Spleen (tissue), 11 donors: ENCODE measurements around the gene NKD1. TPM values are rescaled to one million over a fixed set of nuclear protein-coding genes. Genes with fewer than 3 reads are reported as not detected.

Experiments
- DNase-seq: peaks from one replicate; pipeline ENCODE4 v3.0.0-alpha.2; 2020
- H3K27ac ChIP-seq, 8 donors: fragments of 200-600 bp; sonication (generic) in 7 of 8; 1 replicate in 4 of 8; 2 replicates in 4 of 8; pipeline versions ENCODE4 v1.5.0 to v1.8.0; 2016 to 2021; ENCODE audit warnings: inconsistent platforms in 4 of 8, mild to moderate bottlenecking in 4 of 8, moderate library complexity in 1 of 8
- H3K27me3 ChIP-seq, 7 donors: fragments of 200-600 bp; sonication (generic) in 6 of 7; replicated peaks in 1 of 7; 1 replicate in 4 of 7; 2 replicates in 3 of 7; pipeline versions ENCODE4 v1.5.0 to v1.8.0; 2016 to 2021; ENCODE audit warnings: inconsistent platforms in 3 of 7, mild to moderate bottlenecking in 1 of 7
- H3K36me3 ChIP-seq, 6 donors: fragments of 200-600 bp; sonication (generic) in 5 of 6; 1 replicate in 4 of 6; 2 replicates in 2 of 6; pipeline versions ENCODE4 v1.5.0 to v1.8.0; 2016 to 2021; ENCODE audit warnings: inconsistent platforms in 2 of 6
- H3K4me1 ChIP-seq, 6 donors: fragments of 200-600 bp; sonication (generic) in 5 of 6; 1 replicate in 3 of 6; 2 replicates in 3 of 6; pipeline versions ENCODE4 v1.5.0 to v1.8.0; 2016 to 2021; ENCODE audit warnings: inconsistent platforms in 3 of 6
- H3K4me3 ChIP-seq, 8 donors: fragments of 200-600 bp; sonication (generic) in 7 of 8; 1 replicate in 4 of 8; 2 replicates in 4 of 8; pipeline versions ENCODE4 v1.5.0 to v1.8.0; 2016 to 2021; ENCODE audit warnings: inconsistent platforms in 4 of 8, mild to moderate bottlenecking in 4 of 8, moderate library complexity in 2 of 8
- H3K9me3 ChIP-seq, 8 donors: fragments of 200-600 bp; sonication (generic) in 7 of 8; 1 replicate in 4 of 8; 2 replicates in 4 of 8; pipeline versions ENCODE4 v1.5.0 to v1.8.0; 2016 to 2021; ENCODE audit warnings: inconsistent platforms in 4 of 8
- CTCF ChIP-seq, 11 experiments: fragments of 200-600 bp in 7 of 11; fragments of 450-650 bp in 4 of 11; sonication (generic) in 4 of 11; IDR thresholded peaks in 8 of 11; conservative IDR thresholded peaks in 3 of 11; 1 replicate in 7 of 11; 2 replicates in 4 of 11; pipeline versions ENCODE4 v1.4.0 to v1.8.0; 2016 to 2021; ENCODE audit warnings: antibody characterized with exemption in 11 of 11, inconsistent platforms in 4 of 11, mild to moderate bottlenecking in 1 of 11
- POLR2A ChIP-seq, 3 donors: fragments of 450-650 bp; IDR thresholded peaks; one replicate each; pipeline ENCODE4 v1.5.1; 2017; ENCODE audit warnings: antibody characterized with exemption in 3 of 3, mild to moderate bottlenecking in 1 of 3
- POLR2AphosphoS5 ChIP-seq, 3 donors: sonication (generic); formaldehyde crosslinking; IDR thresholded peaks; one replicate each; pipeline ENCODE4 v1.5.1; 2017; ENCODE audit warnings: antibody characterized with exemption in 3 of 3
- WGBS, 5 donors: extraction: QIAGEN DNeasy Blood & Tissue Kit in 3 of 5; methylation state at CpG; one replicate each; pipeline versions ENCODE4 v1.1.5 to v1.1.7; 2013 to 2018; 5-methylcytosine and 5-hydroxymethylcytosine counted together
- intact Hi-C: fragments of 100-400 bp; cut with DNase I; formaldehyde crosslinking; loops from one replicate; pipeline ENCODE4 v1.15.0; 2023; ENCODE audit warnings: low total_unique reads
- polyA plus RNA-seq, 3 donors: library from polyadenylated mRNA; stranded (reverse); fragments of 200-250 nt; gene quantifications; one replicate each; pipeline ENCODE4 v1.2.1, GENCODE V29; 2013
- total RNA-seq, 7 donors: library from RNA; depleted of rRNA in 3 of 7; stranded (reverse); fragments of >200 nt in 3 of 7; fragmentation: NEBNext Ultra II Directional in 4 of 7; extraction: Animal tissue kit (Norgen Biotek cat#: 25700) in 4 of 7; gene quantifications; one replicate each; pipeline versions ENCODE4 v1.1.0 to v1.2.1, GENCODE V29; 2016 to 2021
- donor health status: healthy with polysubstance abuse.
- donor health status: DM: no; HTN: no; CAD: no; lungs with moderate emphysema.
- donor health status: DM: no; HTN: no; CAD: no.
- donor health status: Bipolar disorder and iron deficiency.
- donor health status: healthy.
- donor health status: DM: no; HTN: no; CAD: no.
- donor health status: DM: yes; HTN: yes; CAD: no.

NKD1 gene
- total and polyA plus RNA-seq, 10 donors, result 0.11 to 15.2 (median 3.6) TPM

- peak overlapping the region in 2 of 8 donors; percentile 43 to 73 for H3K4me3 ChIP-seq
- H3K9me3 ChIP-seq, result no peaks in the 10 kb centered on the region
- whole genome bisulfite sequencing, 5 donors, result 90 to 95% (median 91%) methylated on average over 9 of the region's 9 CpGs
- no peaks in the 10 kb centered on the region for H3K27me3 ChIP-seq
- intact Hi-C loops, result no loop called here
- peak overlapping the region; percentile 70 to 92 (median 82) for H3K27ac ChIP-seq
- peaks cover 43 to 77% (median 58%) of the 10 kb centered on the region in 6 donors for H3K4me1 ChIP-seq
- TF ChIP-seq POLR2AphosphoS5 (IDR thresholded peaks at IDR 0.05), result peak in 1 of 3 donors; percentile 72
- TF ChIP-seq CTCF (IDR thresholded peaks at IDR 0.05 in 8 of 11, conservative IDR thresholded peaks at IDR 0.05 in 3 of 11), result no peak
- TF ChIP-seq POLR2A (IDR thresholded peaks at IDR 0.05), result no peak
- H3K36me3 ChIP-seq, result no peaks in the 10 kb centered on the region
- DNase-seq, result no peak
Observed at GRCh38 chr16:50695017-50696000, 147.1 kb downstream of the NKD1 start.

- Histone ChIP-seq H3K36me3 (no peaks in the 10 kb centered on the region), H3K27ac (peak overlapping the region; percentile 70 to 92 (median 82)), H3K27me3 (no peaks in the 10 kb centered on the region), H3K4me1 (peaks cover 43 to 80% (median 59%) of the 10 kb centered on the region in 6 donors), H3K9me3 (no peaks in the 10 kb centered on the region), H3K4me3 (peak overlapping the region in 1 of 8 donors; percentile 64)
- TF ChIP-seq CTCF (IDR thresholded peaks at IDR 0.05 in 8 of 11, conservative IDR thresholded peaks at IDR 0.05 in 3 of 11) (no peak), POLR2A (IDR thresholded peaks at IDR 0.05) (no peak), POLR2AphosphoS5 (IDR thresholded peaks at IDR 0.05) (no peak)
- DNase-seq, result no peak
- intact Hi-C loops, result no loop called here
- WGBS, 5 donors, result 15 to 40% (median 27%) methylated on average over 5 of the region's 5 CpGs
Observed at GRCh38 chr16:50696126-50696525, 147.9 kb downstream of the NKD1 start.

GRCh38 chr16:50696575-50697420, 148.6 kb downstream of the NKD1 start:
- Histone ChIP-seq H3K27ac (peak overlapping the region; percentile 70 to 92 (median 82)), H3K4me1 (peaks cover 43 to 87% (median 59%) of the 10 kb centered on the region in 6 donors)
- peak; percentile 93 for DNase-seq

GRCh38 chr16:50697421-50697715, 149.2 kb downstream of the NKD1 start:
- intact Hi-C loops, result no loop called here
- Histone ChIP-seq H3K27ac (peak overlapping the region; percentile 70 to 92 (median 82)), H3K9me3 (no peaks in the 10 kb centered on the region), H3K36me3 (no peaks in the 10 kb centered on the region), H3K4me1 (peaks cover 43 to 88% (median 59%) of the 10 kb centered on the region in 6 donors), H3K27me3 (no peaks in the 10 kb centered on the region), H3K4me3 (peak overlapping the region in 2 of 8 donors; percentile 46 to 64)
- no peak for TF ChIP-seq CTCF (IDR thresholded peaks at IDR 0.05 in 8 of 11, conservative IDR thresholded peaks at IDR 0.05 in 3 of 11)
- TF ChIP-seq POLR2AphosphoS5 (IDR thresholded peaks at IDR 0.05), result no peak
- no peak for TF ChIP-seq POLR2A (IDR thresholded peaks at IDR 0.05)
- DNase-seq, result no peak
- 82 to 97% (median 90%) methylated on average over 5 of the region's 5 CpGs for WGBS, 5 donors

More at GRCh38 chr16:50696575-50697420, 148.6 kb downstream of the NKD1 start:
- H3K4me3 ChIP-seq, result peak overlapping the region in 1 of 8 donors; percentile 64
- WGBS, 5 donors, result 50 to 82% (median 55%) methylated on average over 9 to 15 of the region's 15 CpGs
- peak; percentile 74 to 76 (median 75) for TF ChIP-seq POLR2AphosphoS5 (IDR thresholded peaks at IDR 0.05)
- no peak for TF ChIP-seq POLR2A (IDR thresholded peaks at IDR 0.05)
- H3K9me3 ChIP-seq, result no peaks in the 10 kb centered on the region
- no peaks in the 10 kb centered on the region for H3K36me3 ChIP-seq
- intact Hi-C loops, result no loop called here
- no peaks in the 10 kb centered on the region for H3K27me3 ChIP-seq
